GM19324 (cell line): ENCODE data around the gene C12orf56.
"Not testable (repeated sequence)": the region's sequence is repeated elsewhere in the genome, so short reads cannot be mapped to it uniquely, and the experiment has no call there.

Source experiments
- ATAC-seq: cut with Tn5 transposase; IDR thresholded peaks from one replicate; pipeline ENCODE4 v1.9.1; 2021; ENCODE audit warnings: mild to moderate bottlenecking, moderate library complexity; ENCODE audit not compliant: unreplicated experiment, low FRiP score

Gene C12orf56

DNA sequence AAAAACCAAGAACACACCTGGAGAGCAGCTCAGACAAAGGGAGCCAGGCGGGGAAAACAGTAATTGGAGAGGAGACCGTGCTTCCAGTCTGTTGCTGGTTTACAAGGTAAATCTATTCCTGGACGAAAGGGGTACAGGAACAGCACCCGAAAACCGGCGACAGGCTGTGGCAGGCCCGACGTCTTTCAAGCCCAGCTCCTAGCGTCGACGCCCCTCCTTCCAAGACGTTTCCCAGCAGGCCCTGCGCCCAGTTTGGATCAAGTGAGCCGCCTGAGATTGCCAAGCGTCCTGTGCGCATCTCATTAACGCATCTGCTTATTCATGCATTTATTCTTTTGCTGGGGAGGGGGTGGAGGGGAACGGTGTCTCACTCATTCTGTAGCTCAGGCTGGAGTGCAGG lies 1.4 kb downstream of the C12orf56 start:
- no peak for ATAC-seq

DNA sequence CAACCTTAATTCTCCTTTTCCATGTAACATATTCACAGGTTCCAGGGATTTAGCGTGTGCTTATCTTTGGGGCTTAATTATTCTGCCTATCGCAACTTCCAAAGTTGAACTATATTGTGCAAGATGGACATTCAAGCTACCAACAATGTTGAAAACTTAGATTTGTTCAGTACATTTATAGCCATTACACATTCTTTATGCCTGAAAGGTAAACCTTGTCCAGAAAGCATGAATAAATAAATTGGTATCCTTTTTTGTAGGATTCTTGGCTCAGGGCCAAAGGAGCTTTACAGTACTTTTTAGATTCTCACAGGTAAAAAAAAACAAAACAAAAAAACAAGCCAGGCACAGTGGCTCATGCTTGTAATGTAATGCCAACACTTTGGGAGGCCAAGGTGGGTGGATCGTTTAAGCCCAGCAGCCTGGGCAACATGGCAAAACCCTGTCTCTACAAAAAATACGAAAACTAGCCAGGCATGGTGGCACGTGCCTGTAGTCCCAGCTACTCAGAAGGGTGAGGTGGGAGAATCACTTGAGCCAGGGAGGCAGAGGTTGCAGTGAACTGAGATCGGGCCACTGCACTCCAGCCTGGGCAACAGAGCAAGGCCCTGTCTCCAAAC lies 3.3 kb downstream of the C12orf56 start:
- no peak for ATAC-seq

DNA sequence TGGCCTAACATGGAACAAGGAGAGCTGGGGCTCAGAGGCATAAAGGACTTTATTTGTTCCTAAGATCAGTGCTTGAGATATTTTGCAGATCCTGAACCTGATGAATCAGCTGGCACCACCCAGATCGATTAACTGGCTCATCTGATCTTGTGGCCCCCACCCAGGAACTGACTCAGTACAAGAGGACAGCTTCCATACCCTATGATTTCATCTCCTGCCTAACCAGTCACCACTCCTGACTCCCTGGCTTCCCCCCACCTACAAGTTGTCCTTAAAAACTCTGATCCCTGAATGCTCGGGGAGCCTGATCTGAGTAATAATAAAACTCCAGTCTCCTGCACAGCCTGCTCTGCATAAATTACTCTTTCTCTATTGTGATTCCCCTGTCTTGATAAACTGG lies 5.1 kb downstream of the C12orf56 start:
- ATAC-seq: no peak

DNA sequence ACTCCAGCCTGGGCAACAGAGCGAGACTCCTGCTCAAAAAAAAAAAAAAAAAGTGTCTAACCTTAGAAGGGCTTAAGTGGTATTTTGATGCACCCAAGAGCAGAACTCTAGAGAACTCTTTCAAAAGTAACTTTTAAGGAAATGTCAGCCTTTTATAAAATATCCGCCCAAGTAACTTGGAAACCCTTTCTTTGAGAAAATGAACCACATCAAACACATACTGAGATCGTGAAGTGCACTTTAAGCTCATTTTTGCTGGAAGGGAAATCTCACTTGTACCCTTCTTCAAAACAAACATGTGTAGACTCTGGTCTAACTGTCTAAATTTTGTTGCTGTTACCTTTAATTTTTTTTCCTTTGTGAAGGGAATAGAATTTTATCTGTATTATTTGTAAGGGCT lies 5.5 kb downstream of the C12orf56 start:
- ATAC-seq: no peak

DNA sequence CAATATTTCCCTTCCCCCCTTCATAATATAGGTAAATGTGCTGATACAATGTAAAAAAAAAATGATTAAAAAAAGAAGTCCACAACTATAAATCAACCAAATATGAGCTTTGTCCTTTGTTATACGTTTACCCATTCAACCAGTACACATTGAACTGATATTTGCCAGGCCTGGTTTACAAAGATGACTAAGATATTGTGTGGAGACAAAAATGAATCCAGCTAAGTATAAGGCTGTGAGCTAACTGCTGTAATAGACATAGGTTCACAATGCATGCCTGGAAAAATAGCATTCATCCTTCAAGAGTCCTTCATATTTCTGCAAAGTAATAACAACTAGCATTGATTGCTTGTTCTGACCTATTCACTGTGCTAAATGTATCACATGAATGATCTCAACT lies 6.9 kb downstream of the C12orf56 start:
- ATAC-seq: no peak

DNA sequence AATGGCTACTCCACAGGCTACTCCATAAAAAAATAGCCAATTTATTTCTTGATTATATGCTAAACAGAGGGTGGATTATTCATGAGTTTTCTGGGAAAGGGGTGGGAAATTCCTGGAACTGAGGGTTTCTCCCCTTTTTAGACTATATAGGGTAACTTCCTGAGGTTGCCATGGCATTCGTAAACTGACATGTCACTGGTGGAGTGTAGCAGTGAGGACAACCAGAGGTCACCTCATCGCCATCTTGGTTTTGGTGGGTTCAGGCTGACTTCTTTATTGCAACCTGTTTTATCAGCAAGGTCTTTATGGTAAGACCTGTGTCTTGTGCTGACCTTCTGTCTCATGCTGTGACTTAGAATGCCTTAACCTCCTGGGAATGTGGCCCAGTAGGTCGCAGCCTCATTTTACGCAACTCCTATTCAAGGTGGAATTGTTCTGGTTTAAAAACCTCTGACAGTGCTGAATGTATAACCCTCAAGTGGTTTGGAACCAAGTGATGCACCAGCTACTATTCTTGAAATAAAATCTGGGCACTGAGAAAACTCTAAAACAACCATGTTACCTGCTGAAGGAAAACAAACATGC lies 27.7 kb downstream of the C12orf56 start:
- ATAC-seq: no peak

DNA sequence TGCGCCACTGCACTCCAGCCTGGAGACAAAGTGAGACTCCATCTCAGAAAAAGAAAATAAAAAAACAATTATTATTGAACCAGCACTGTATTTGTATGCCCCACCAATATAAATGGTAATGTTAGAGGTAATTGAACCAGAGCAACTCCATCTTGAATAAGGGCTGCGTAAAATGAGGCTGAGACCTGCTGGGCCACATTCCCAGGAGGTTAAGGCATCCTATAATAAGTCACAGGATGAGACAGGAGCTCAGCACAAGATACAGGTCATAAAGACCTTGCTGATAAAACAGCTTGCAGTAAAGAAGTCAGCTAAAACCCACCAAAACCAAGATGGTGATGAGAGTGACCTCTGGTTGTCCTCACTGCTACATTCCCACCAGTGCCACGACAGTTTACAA lies 29.4 kb downstream of the C12orf56 start:
- not testable (repeated sequence) for ATAC-seq

DNA sequence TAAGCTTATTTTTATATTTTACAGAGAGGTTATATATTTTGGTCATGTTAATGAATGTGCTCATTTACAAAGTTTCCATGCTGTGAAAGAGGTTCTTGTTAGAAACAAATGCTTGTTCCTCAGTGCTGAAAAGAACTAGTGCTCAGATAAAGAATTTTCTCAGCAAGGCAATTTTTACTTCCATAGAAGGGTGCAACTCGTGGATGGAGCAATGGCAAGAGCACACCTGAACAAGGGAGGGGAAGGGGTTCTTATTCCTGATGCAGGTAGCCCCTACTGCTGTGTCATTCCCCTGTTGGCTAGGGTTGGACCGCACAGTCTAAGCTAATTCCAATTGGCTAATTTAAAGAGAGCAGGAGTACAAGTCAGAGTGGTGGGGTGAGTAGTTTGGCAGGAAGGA lies 34.3 kb downstream of the C12orf56 start:
- not testable (repeated sequence) for ATAC-seq

DNA sequence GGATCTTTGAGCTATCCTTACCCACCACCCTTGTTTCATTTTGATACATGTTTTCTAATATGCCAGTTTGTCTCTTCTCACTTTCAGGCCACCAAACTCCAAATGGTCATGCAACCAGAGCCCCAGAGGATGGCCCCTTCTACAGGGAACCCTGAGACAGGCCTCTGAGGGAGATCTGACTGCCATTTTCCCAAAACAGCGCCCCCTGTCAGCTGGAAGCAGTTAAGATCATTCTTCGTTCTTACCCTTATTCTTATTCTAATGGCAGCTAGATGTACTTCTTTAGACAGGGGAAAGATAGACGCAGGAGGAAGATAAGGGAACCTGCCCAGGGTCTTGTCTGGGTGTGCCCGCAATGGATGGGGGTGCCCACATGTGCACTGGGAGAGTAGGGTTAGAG lies 38.4 kb downstream of the C12orf56 start:
- no peak for ATAC-seq

DNA sequence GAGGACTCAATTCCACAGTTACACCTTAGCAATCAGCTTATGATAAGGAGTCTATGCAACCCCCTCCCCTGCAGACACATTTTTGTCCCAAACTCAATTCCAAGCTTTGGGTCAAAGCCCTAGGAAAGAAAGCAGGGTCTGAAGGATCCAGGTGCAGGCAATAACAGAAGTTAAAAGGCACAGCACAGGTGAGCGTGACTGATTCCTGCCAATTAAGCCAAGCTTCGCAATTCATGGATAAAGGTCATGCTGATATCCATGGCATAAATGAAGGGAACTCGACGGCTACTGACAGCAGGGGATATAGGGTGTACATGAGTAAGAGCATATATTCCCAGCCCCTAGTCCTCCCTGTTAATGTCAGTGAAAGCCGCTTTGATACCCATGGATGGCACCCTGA lies 39.3 kb downstream of the C12orf56 start:
- ATAC-seq: no peak

DNA sequence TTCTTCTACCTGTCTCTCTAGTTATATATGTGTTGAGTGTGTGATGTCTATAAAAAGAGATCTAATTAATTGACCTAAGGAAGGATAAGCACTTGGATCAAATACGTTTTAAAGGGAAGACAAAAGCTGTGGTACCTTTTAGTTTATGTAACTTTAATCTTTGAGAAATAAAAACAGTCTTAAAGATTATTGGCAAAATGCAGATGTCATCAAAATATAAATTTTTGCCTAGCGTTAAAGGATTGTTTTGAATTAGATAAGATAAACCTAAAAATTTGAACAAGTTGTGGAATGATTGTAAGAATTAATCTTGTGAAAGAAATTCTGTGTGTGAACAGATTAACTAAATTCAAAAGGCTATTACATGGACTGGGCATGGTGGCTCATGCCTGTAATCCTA lies 42.9 kb downstream of the C12orf56 start:
- no peak for ATAC-seq

DNA sequence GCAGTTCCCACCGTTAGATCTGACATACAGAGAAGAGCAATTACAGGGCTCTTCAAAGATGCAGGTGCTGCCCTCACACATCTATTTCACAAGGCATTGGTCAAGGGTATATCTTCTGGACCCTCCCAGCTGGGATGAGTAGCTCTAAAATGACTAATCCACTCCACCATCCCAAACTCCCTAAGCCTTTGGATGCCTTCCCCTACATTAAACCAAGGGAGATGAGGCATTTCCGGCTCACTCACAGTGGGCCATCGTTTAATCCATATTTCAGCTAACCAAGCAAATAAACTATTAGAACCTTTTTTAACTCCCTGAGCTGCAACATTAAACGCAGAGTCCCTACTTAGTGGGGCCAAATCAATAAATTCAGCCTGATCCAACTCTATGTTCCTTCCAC lies 45.9 kb downstream of the C12orf56 start:
- not testable (repeated sequence) for ATAC-seq

DNA sequence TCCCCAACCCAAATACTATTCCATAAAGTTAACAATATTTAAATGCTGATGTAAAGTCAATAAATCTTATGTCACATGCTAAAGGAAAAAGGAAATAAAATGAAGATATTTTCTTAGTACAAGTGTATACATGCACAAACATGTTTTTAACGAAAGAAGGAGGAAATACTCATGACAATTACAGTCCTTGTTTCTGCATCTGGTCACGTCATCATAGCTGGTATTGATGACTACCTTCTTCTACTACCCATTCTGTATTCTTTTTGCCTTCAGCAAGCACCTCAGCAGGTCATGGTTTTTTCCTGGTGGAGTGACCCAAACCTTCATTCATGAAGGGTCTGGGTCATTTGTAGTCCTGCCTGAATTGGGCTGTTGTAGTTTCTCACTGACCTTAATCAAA lies 50.0 kb downstream of the C12orf56 start:
- ATAC-seq: not testable (repeated sequence)

DNA sequence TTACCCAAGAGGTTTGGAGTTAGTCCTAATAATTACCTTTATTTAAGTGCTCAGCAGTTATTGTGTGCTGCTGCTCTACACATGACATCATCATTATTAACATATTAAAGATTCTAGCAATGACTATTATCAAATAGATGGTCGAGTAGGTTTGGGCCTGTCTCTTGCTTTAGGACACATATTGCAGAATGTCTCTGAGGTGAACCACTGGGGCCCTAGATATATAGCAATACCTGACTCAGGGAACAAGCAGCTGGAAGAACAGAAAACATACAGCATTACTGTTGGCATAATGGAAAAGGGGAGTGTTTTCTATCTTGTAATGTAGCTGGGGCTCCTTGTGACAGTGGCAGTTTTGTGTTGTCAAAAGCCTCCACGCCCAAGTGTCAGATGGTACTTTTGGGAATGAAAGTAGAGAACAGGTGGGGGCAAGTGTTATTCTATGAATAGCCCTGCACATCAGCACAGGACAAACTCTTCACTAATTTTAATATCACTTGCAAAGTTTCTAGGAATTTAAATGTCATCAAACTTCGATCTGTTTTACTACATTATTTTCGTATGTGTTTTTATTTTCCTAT lies 54.6 kb downstream of the C12orf56 start:
- ATAC-seq: no peak

DNA sequence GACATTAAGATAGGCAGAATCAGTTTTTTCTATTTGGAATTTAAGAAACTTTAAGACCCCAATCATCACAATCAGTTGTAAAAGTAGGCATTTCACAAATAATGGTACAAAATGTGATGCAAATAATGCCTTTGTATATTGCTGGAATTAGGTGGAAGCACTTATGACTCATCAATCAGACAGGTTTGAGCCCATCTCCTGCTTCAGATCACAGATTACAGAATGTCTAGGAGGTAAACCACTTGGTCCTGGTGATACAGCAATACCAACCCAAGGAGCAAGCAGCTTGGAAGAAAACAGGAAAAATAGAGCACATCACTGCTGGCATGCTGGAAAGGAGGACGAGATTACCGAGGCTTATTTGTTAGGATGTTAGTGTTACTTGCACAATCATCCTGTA lies 57.6 kb downstream of the C12orf56 start:
- ATAC-seq: no peak

DNA sequence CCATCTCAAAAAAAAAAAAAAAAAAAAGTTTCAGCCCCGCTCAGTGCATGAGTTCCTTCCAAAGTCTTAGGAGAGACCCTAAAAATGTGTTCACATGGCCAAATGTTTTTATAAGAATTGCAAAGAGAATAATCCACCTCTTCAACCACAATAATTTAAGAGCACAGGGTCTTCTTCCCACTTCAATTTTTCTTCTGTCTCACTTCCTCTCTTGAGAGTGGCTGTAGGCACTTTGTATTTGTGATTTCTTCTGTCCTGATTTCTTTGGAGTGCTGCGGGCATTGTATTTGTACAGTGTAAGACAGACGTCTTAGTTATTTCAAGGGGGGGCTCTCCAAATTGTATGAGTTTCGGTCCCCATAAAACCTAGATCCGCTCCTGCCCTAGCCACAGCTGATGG lies 58.3 kb downstream of the C12orf56 start:
- no peak for ATAC-seq

DNA sequence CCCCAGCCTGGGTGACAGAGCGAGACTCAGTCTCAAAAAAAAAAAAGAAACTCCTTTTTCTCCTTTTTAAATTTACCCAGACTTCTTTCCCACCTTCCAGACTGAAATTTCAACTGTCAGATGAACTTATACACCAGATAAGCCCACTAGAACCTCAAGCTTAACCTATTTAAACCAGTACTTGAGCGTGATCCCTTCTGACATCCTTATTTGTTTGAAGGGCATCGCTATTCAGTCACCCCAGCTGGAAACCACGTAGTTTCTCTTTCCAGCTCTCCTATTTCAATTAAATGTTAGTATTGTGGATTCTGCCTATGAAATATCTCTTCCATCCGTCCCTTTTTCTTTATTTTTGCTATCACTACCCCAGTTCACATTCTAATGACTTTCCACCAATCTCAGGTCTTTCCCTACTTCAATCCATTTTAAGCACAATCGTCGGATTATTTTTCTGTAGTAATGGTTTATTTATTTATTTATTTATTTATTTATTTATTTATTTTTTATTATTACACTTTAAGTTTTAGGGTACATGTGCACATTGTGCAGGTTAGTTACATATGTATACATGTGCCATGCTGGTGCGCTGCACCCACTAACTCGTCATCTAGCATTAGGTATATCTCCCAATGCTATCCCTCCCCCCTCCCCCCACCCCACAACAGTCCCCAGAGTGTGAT lies 61.4 kb downstream of the C12orf56 start:
- not testable (repeated sequence) for ATAC-seq

DNA sequence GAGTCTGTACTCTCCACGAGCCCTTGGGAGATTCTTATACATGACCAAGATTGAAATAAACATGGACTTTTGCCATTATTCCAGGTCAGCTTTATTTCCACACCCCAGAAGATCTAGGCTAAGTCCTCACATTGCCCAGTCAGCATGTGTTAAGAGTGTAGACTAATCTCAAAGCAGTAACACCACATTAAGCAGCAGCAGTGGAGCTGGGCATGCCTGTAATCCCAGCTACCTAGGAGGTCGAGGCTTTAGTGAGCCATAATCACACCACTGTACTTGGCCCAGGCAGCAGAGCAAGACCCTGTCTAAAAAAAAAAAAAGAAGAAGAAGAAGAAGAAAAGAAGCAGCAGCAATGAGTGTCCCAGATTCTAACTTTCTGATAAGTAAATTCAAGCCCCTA lies 65.5 kb downstream of the C12orf56 start:
- no peak for ATAC-seq

DNA sequence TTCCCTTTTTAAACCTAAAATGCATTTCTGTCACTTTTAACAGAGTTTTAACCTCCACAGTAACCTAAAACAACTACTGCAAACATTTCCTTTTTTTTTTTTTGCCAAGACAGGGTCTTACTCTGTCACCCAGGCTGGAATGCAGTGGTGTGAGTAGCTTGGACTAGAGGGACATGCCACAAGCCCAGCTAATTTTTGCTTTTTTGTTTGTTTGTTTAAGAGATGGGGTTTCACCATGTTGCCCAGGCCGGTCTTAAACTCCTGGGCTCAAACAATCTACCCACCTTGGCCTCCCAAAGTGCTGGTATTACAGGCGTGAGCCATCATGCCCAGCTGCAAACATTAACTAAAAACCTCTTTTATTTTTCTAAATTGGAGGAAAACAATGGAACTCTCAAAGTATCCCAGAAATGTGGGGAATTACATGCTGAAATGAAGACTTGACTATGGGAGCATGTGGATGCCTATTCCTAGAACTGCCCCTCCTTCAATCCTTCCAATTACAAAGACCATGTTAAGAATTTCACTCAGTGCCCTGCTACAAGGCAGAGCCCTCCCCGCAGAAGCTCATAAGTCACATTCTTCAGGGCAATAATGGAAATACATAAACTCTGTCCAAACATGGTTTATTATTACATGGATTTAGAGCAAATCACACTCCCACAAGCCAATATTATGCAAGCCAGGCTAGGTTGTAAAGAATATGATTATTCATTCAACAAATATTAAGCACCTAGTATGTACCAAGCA lies 66.9 kb downstream of the C12orf56 start:
- no peak for ATAC-seq

DNA sequence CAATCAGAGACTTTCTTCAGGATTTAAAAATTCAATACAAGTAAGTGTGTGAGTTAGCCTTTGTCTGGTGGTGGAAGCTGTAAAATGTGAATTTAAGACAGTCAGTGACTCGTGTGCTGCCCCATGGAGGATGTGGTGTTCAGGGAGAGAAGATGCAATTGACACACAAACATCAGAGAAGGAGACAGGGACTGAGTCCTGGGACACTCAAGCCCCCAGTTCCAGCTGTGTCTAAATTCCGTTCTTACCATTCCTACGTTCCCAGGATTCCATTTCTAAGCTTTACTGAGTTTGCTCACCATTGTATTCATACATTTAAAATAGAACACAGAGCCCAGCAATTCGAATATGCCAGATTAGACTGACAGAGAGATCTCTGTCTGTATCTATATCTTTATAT lies 67.6 kb downstream of the C12orf56 start:
- ATAC-seq: no peak

DNA sequence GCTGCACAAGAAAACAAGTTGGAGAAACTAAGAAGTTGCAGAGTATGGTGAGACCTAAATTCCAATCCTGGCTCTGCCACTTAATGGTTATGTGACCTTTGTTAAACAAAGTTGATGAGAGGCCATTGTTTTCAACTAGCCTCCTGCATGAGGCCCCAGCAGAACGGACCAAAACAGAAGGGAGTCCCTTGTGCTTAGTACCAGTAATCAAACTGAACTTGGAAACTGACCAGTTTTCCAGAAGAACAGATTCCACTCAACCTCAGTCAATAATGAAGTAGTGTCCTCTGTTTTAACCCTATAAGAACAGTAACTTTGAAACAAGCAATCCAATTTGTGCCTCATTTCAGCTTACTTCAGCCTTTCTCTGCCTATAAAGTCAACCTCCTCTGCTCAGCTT lies 69.9 kb downstream of the C12orf56 start:
- no peak for ATAC-seq
